IMR-90 (cell line): ENCODE data around the gene HAP1. TPM values are rescaled to one million over a fixed set of nuclear protein-coding genes. Genes with fewer than 3 reads are reported as not detected.

Source experiments
- ATAC-seq: fragments of 200-7000 bp; cut with Tn5 transposase; 2 replicates; pipeline ENCODE4 v1.9.1; 2020; ENCODE audit warnings: low read depth, mild to moderate bottlenecking, moderate library complexity
- BruUV-seq: library from RNA; stranded (reverse); fragments of 400-500 nt; replicated peaks from 2 replicates; lab custom pipeline; 2021; lab: Mats Ljungman, UMichigan
- CTCF ChIA-PET: fragments of 300-600 bp; formaldehyde crosslinking; extraction: SDS; loops from one replicate; lab custom pipeline; 2021; ENCODE audit warnings: antibody characterized with exemption; lab: Yijun Ruan, JAX
- POLR2A ChIA-PET: fragments of 300-600 bp; sonication (Branson Sonifier 250); formaldehyde crosslinking; loops from one replicate; lab custom pipeline; 2022; ENCODE audit warnings: antibody characterized with exemption; ENCODE audit not compliant: unreplicated experiment; lab: Charles Lee
- DNase-seq: peaks from one replicate; pipeline ENCODE4 v3.0.0; 2013
- H2AFZ ChIP-seq: replicated peaks from 2 replicates; pipeline ENCODE3; 2013; ENCODE audit warnings: low read length, mild to moderate bottlenecking; ENCODE audit not compliant: poor library complexity
- H2AK5ac ChIP-seq: 2 replicates; pipeline ENCODE4 v1.6.1; 2013; ENCODE audit warnings: low read depth, low read length, inconsistent platforms
- H2AK9ac ChIP-seq: replicated peaks from 2 replicates; pipeline ENCODE3; 2013; ENCODE audit warnings: mild to moderate bottlenecking, low read depth, low read length, moderate library complexity; ENCODE audit not compliant: poor library complexity
- H2BK120ac ChIP-seq: 2 replicates; pipeline ENCODE4 v1.6.1; 2013; ENCODE audit warnings: low read depth, low read length, inconsistent platforms
- H2BK15ac ChIP-seq: 3 replicates; pipeline ENCODE4 v1.6.1; 2013; ENCODE audit warnings: low read depth, low read length, inconsistent platforms
- H2BK20ac ChIP-seq: 2 replicates; pipeline ENCODE4 v1.6.1; 2013; ENCODE audit warnings: low read depth, mild to moderate bottlenecking, inconsistent platforms, low read length, moderate library complexity
- H2BK5ac ChIP-seq: 2 replicates; pipeline ENCODE4 v1.6.1; 2013; ENCODE audit warnings: mild to moderate bottlenecking, low read depth, low read length, inconsistent platforms; ENCODE audit not compliant: poor library complexity, severe bottlenecking
- H3K14ac ChIP-seq: replicated peaks from 2 replicates; pipeline ENCODE4 v1.6.1; 2013; ENCODE audit warnings: low read depth, low read length, inconsistent platforms
- H3K18ac ChIP-seq: 2 replicates; pipeline ENCODE4 v1.6.1; 2013; ENCODE audit warnings: low read depth, low read length, control low read depth
- H3K23ac ChIP-seq: 2 replicates; pipeline ENCODE4 v1.6.1; 2013; ENCODE audit warnings: low read depth, low read length, inconsistent platforms
- H3K27ac ChIP-seq: 2 replicates; pipeline ENCODE4 v1.5.1; 2013; ENCODE audit warnings: mild to moderate bottlenecking, control low read depth, low read length; ENCODE audit not compliant: insufficient read depth
- H3K27me3 ChIP-seq: 2 replicates; pipeline ENCODE4 v1.6.1; 2013; ENCODE audit warnings: low read length; ENCODE audit not compliant: control insufficient read depth, insufficient read depth
- H3K36me3 ChIP-seq: 2 replicates; pipeline ENCODE4 v1.6.1; 2013; ENCODE audit warnings: low read length, mixed read lengths; ENCODE audit not compliant: control insufficient read depth, insufficient read depth
- H3K4ac ChIP-seq: 2 replicates; pipeline ENCODE4 v1.6.1; 2013; ENCODE audit warnings: low read depth, low read length, inconsistent platforms
- H3K4me1 ChIP-seq: 2 replicates; pipeline ENCODE4 v1.6.1; 2013; ENCODE audit warnings: low read length, mixed read lengths; ENCODE audit not compliant: control insufficient read depth, insufficient read depth
- H3K4me2 ChIP-seq: 2 replicates; pipeline ENCODE4 v1.6.1; 2013; ENCODE audit warnings: low read depth, mild to moderate bottlenecking, control low read depth, low read length, moderate library complexity
- H3K4me3 ChIP-seq: 2 replicates; pipeline ENCODE4 v1.5.1; 2013; ENCODE audit warnings: low read depth, mild to moderate bottlenecking, control low read depth, low read length, moderate library complexity; ENCODE audit not compliant: insufficient read depth
- H3K56ac ChIP-seq: 2 replicates; pipeline ENCODE4 v1.6.1; 2013; ENCODE audit warnings: low read length, inconsistent platforms; ENCODE audit not compliant: insufficient read depth; ENCODE audit errors: extremely low read depth
- H3K79me1 ChIP-seq, 2 experiments: 2 replicates each; pipeline ENCODE4 v1.6.1; 2013; ENCODE audit warnings: low read length in 2 of 2, inconsistent platforms in 1 of 2, low read depth in 1 of 2
- H3K9ac ChIP-seq: 2 replicates; pipeline ENCODE4 v1.6.1; 2013; ENCODE audit warnings: low read depth, low read length, control low read depth
- H3K9me1 ChIP-seq: 2 replicates; pipeline ENCODE4 v1.6.1; 2013; ENCODE audit warnings: low read length, inconsistent platforms; ENCODE audit not compliant: insufficient read depth
- H3K9me3 ChIP-seq: 2 replicates; pipeline ENCODE4 v1.6.1; 2013; ENCODE audit warnings: low read length; ENCODE audit not compliant: control insufficient read depth, insufficient read depth
- H4K20me1 ChIP-seq: 2 replicates; pipeline ENCODE4 v1.6.1; 2013; ENCODE audit warnings: low read length, inconsistent platforms; ENCODE audit not compliant: insufficient read depth
- H4K5ac ChIP-seq: 2 replicates; pipeline ENCODE4 v1.6.1; 2013; ENCODE audit warnings: mild to moderate bottlenecking, low read depth, low read length, control low read depth
- H4K8ac ChIP-seq, 2 experiments: 2 replicates each; pipeline ENCODE4 v1.6.1; 2013; ENCODE audit warnings: low read depth in 2 of 2, low read length in 2 of 2, control low read depth in 1 of 2, inconsistent platforms in 1 of 2
- H4K91ac ChIP-seq: 2 replicates; pipeline ENCODE4 v1.6.1; 2013; ENCODE audit warnings: low read depth, low read length, inconsistent platforms; ENCODE audit not compliant: insufficient read depth
- BHLHE40 ChIP-seq: fragments of 150-350 bp; IDR thresholded peaks from 2 replicates; pipeline ENCODE4 v1.6.1; 2016; ENCODE audit warnings: mild to moderate bottlenecking, low read depth, low read length
- CEBPB ChIP-seq: IDR thresholded peaks from 2 replicates; pipeline ENCODE4 v1.6.1; 2012; ENCODE audit warnings: low read depth, low read length, improper control_type of control experiment
- CHD1 ChIP-seq: IDR thresholded peaks from 2 replicates; pipeline ENCODE4 v1.6.1; 2012; ENCODE audit warnings: low read depth, low read length, improper control_type of control experiment
- CTCF ChIP-seq: conservative IDR thresholded peaks from 2 replicates; pipeline ENCODE4 v1.5.1; 2012; ENCODE audit warnings: mild to moderate bottlenecking, low read depth, low read length, improper control_type of control experiment
- ELK1 ChIP-seq: fragments of 150-350 bp; IDR thresholded peaks from 2 replicates; pipeline ENCODE4 v1.6.1; 2016; ENCODE audit warnings: low read depth, mild to moderate bottlenecking, low read length, moderate library complexity, borderline replicate concordance
- MAFK ChIP-seq: IDR thresholded peaks from 2 replicates; pipeline ENCODE4 v1.6.1; 2012; ENCODE audit warnings: low read depth, low read length, improper control_type of control experiment
- MAZ ChIP-seq: IDR thresholded peaks from 2 replicates; pipeline ENCODE4 v1.6.1; 2012; ENCODE audit warnings: low read depth, mild to moderate bottlenecking, low read length, improper control_type of control experiment, moderate library complexity, borderline replicate concordance
- MXI1 ChIP-seq: IDR thresholded peaks from 2 replicates; pipeline ENCODE4 v1.6.1; 2012; ENCODE audit warnings: low read depth, mild to moderate bottlenecking, low read length, moderate library complexity, borderline replicate concordance
- NFE2L2 ChIP-seq: fragments of 150-350 bp; IDR thresholded peaks from 2 replicates; pipeline ENCODE4 v1.6.1; 2016; ENCODE audit warnings: low read depth, mild to moderate bottlenecking, low read length
- POLR2A ChIP-seq: IDR thresholded peaks from 2 replicates; pipeline ENCODE4 v1.6.1; 2012; ENCODE audit warnings: mild to moderate bottlenecking, low read depth, low read length
- RAD21 ChIP-seq: IDR thresholded peaks from 2 replicates; pipeline ENCODE4 v1.6.1; 2012; ENCODE audit warnings: low read length, improper control_type of control experiment
- RCOR1 ChIP-seq: IDR thresholded peaks from 2 replicates; pipeline ENCODE4 v1.6.1; 2012; ENCODE audit warnings: mild to moderate bottlenecking, low read length, improper control_type of control experiment; ENCODE audit not compliant: insufficient replicate concordance
- RFX5 ChIP-seq: IDR thresholded peaks from 2 replicates; pipeline ENCODE4 v1.8.0; 2012; ENCODE audit warnings: low read depth, mild to moderate bottlenecking, low read length, moderate library complexity
- SMC3 ChIP-seq: fragments of 150-350 bp; IDR thresholded peaks from 2 replicates; pipeline ENCODE4 v1.6.1; 2016; ENCODE audit warnings: low read depth, mild to moderate bottlenecking, antibody characterized with exemption, low read length, moderate library complexity
- WGBS, 2 experiments: methylation state at CpG; one replicate each; pipeline versions ENCODE4 v1.1.5 to v1.1.7; 2013; ENCODE audit warnings: missing lambda C conversion rate in 2 of 2; ENCODE audit not compliant: insufficient read length in 1 of 2; ENCODE audit errors: extremely low coverage in 2 of 2; 5-methylcytosine and 5-hydroxymethylcytosine counted together
- dilution Hi-C: fragments of 300-500 bp; cut with HindIII; formaldehyde crosslinking; loops from one replicate; pipeline ENCODE4 v1.14.3; 2018; ENCODE audit warnings: low sequenced_read_pairs; ENCODE audit not compliant: unreplicated experiment
- in situ Hi-C: fragments of 300-500 bp; cut with MboI; formaldehyde crosslinking; loops from 3 replicates; pipeline ENCODE4 v1.14.3; 2019; ENCODE audit warnings: low sequenced_read_pairs, inconsistent platforms, mixed read lengths
- intact Hi-C: fragments of 100-400 bp; cut with micrococcal nuclease; formaldehyde crosslinking; loops from 2 replicates; pipeline ENCODE4 v1.10.0; 2022
- polyA plus RNA-seq, 3 experiments: library from polyadenylated mRNA; depleted of rRNA; stranded (reverse); fragments of >200 nt; gene quantifications; 2 replicates each; pipeline ENCODE4 v1.2.3, GENCODE V29; 2012; ENCODE audit warnings: low replicate concordance in 1 of 3
- total RNA-seq: library from RNA; depleted of rRNA; stranded (reverse); fragments of >200 nt; gene quantifications from 2 replicates; pipeline ENCODE4 v1.2.3, GENCODE V29; 2012

HAP1 gene
- total and polyA plus RNA-seq, 2 of the 4 experiments (the other 2 are of a cell fraction), result under 0.01 to 0.09 TPM

GRCh38 chr17:41688641-41689496 is 45.6 kb downstream of the HAP1 start, which contains the start of gene EIF1:
TSS of gene EIF1 (plus strand) at chr17:41688885. CDS start at chr17:41689039, 154 bp downstream.
- Histone ChIP-seq H3K23ac (peak within 1 kb of the TSS; percentile 97), H3K56ac (peak within 1 kb of the TSS; percentile 93), H3K4me2 (peak within 1 kb of the TSS; percentile 100), H4K20me1 (peaks cover 50% of the 10 kb centered on the region), H3K4me1 (peaks cover 3% of the 10 kb centered on the region), H2BK15ac (no peak within 1 kb of the TSS), H2BK20ac (peak within 1 kb of the TSS; percentile 28; the same call in 1 of the 2 replicates), H2AK5ac (peak within 1 kb of the TSS; percentile 98), H3K36me3 (peaks cover 38% of the 10 kb centered on the region), H3K4me3 (peak within 1 kb of the TSS; percentile 75), H2AK9ac (peak within 1 kb of the TSS; percentile 100), H3K9me1 (peaks cover 11% of the 10 kb centered on the region), H2BK120ac (peak within 1 kb of the TSS; percentile 66), H2AFZ (peak within 1 kb of the TSS; percentile 94), H3K79me1 (peaks cover 19 to 47% of the 10 kb centered on the region in 2 experiments), H3K27me3 (no peaks in the 10 kb centered on the region), H4K8ac (peak within 1 kb of the TSS; percentile 70 to 99), H2BK5ac (peak within 1 kb of the TSS; percentile 83), H4K5ac (peak within 1 kb of the TSS; percentile 95), H3K4ac (peak within 1 kb of the TSS; percentile 99), H3K9ac (peak within 1 kb of the TSS; percentile 97), H3K27ac (peak within 1 kb of the TSS; percentile 91), H4K91ac (peak within 1 kb of the TSS; percentile 98), H3K14ac (peak within 1 kb of the TSS; percentile 100), H3K9me3 (no peaks in the 10 kb centered on the region), H3K18ac (peak within 1 kb of the TSS; percentile 73)
- intact Hi-C loops, result no loop called here
- DNase-seq (peak; percentile 99), ATAC-seq (peak; percentile 83)
- POLR2A ChIA-PET, result interaction anchor here (0.5 to 1.4 kb wide), 15 partner anchors 8 to 1590 kb away, joined by 3 to 10 read pairs (median 3); partner anchors contain the start of gene JUP
- dilution Hi-C loops, result no loop called here
- BruUV-seq, result no TSS peak
- in situ Hi-C loops, result no loop called here
- WGBS, 2 experiments, result 1% methylated on average over 28 of the region's 81 CpGs; no CpG with 5 or more reads in 1 of the 2 experiments
- CTCF ChIA-PET, result interaction anchor here (1.0 to 1.2 kb wide), 2 partner anchors 10 to 26 kb away, joined by 4 read pairs; no protein-coding TSS in a partner anchor
- TF ChIP-seq RCOR1, result no peak
- 0 out of 2 replicates have a peak, but pooled peaks have one; percentile 6 for TF ChIP-seq MXI1
- no peak for TF ChIP-seq MAFK
- TF ChIP-seq BHLHE40, result no peak; the same call in none of the 2 replicates
- TF ChIP-seq MAZ, result peak; percentile 97
- no peak for TF ChIP-seq SMC3
- peak; percentile 13; the same call in 1 of the 2 replicates for TF ChIP-seq NFE2L2
- TF ChIP-seq ELK1, result no peak
- TF ChIP-seq POLR2A, result peak; percentile 99
- peak; percentile 31; the same call in 1 of the 2 replicates for TF ChIP-seq RFX5
- TF ChIP-seq CHD1, result no peak; the same call in 1 of the 2 replicates
- no peak for TF ChIP-seq CTCF
- peak; percentile 99 for TF ChIP-seq CEBPB
- no peak for TF ChIP-seq RAD21
